Mesothelial cell of epicardium (in vitro differentiated cells): Measurements from ENCODE around the gene IGDCC3. TPM values are rescaled to one million over a fixed set of nuclear protein-coding genes. Genes with fewer than 3 reads are reported as not detected.

Experiments used
- DNase-seq, 2 experiments: peaks; one replicate each; pipeline ENCODE4 v3.0.0; 2021; ENCODE audit warnings: low spot score in 2 of 2; ENCODE audit not compliant: unreplicated experiment in 2 of 2
- H3K27ac Mint-ChIP-seq: 2 replicates; pipeline ENCODE4 v1.8.0; 2021; ENCODE audit warnings: mixed read lengths
- H3K27me3 Mint-ChIP-seq: 2 replicates; pipeline ENCODE4 v1.8.0; 2021; ENCODE audit warnings: low read depth, mixed read lengths
- H3K36me3 Mint-ChIP-seq: 2 replicates; pipeline ENCODE4 v1.8.0; 2021; ENCODE audit warnings: mixed read lengths
- H3K4me1 Mint-ChIP-seq: 2 replicates; pipeline ENCODE4 v1.8.0; 2021; ENCODE audit warnings: mixed read lengths
- H3K4me3 Mint-ChIP-seq: 2 replicates; pipeline ENCODE4 v1.8.0; 2021; ENCODE audit warnings: mild to moderate bottlenecking, moderate library complexity, mixed read lengths
- H3K9me3 Mint-ChIP-seq: 2 replicates; pipeline ENCODE4 v1.8.0; 2021; ENCODE audit warnings: mixed read lengths
- total RNA-seq: library from RNA; stranded (reverse); gene quantifications from 3 replicates; pipeline ENCODE4 v1.2.1, GENCODE V29; 2021
- TF ChIP-seq, protein P1 (sequence below): fragments of 200-600 bp; sonication (generic); IDR thresholded peaks from one replicate; pipeline ENCODE4 v1.5.0; 2021; ENCODE audit warnings: antibody characterized with exemption; ENCODE audit not compliant: unreplicated experiment

IGDCC3 gene
- total RNA-seq, 1 donor from 2014 or later: 35.1 TPM

DNA sequence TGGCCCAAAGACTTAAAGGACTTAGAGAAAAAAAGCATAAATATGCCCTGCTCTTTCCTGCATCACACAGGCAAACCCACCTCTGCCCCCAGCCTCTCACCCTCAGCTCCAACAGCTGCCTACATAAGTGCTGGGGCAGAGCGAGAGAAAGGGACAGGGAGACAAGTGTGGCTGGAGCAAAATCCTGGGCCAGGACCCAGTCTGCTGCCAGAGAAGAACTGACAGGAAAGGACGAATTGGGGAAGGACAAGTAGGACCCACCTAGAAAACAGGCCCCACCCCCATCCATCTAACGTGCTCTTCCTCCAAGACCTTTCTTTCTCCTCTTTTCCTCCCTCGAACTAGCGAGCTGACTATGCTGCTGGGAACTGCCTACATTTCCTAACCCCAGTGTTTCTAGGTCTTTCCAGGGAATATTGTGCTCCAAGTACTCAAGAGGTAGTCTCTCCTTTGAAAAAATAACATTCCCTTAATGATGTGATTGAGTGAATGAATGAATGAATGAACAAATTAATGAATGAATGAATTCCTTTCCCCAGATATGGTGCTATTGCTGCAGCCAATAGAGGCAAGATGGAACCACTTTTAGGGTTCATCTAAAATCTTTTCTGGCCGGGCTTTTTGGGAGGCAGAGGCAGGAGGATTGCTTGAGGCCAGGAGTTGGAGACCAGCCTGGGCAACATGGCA is 26.5 kb upstream of the IGDCC3 start:
- H3K4me3 Mint-ChIP-seq: no peak overlapping the region
- H3K36me3 Mint-ChIP-seq: peaks cover 2% of the 10 kb centered on the region
- no peak overlapping the region for H3K27ac Mint-ChIP-seq
- DNase-seq: no peak
- TF ChIP-seq, protein P1, sequence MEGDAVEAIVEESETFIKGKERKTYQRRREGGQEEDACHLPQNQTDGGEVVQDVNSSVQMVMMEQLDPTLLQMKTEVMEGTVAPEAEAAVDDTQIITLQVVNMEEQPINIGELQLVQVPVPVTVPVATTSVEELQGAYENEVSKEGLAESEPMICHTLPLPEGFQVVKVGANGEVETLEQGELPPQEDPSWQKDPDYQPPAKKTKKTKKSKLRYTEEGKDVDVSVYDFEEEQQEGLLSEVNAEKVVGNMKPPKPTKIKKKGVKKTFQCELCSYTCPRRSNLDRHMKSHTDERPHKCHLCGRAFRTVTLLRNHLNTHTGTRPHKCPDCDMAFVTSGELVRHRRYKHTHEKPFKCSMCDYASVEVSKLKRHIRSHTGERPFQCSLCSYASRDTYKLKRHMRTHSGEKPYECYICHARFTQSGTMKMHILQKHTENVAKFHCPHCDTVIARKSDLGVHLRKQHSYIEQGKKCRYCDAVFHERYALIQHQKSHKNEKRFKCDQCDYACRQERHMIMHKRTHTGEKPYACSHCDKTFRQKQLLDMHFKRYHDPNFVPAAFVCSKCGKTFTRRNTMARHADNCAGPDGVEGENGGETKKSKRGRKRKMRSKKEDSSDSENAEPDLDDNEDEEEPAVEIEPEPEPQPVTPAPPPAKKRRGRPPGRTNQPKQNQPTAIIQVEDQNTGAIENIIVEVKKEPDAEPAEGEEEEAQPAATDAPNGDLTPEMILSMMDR: no peak
- H3K27me3 Mint-ChIP-seq: peaks cover 8% of the 10 kb centered on the region
- H3K4me1 Mint-ChIP-seq: peaks cover 19% of the 10 kb centered on the region
- H3K9me3 Mint-ChIP-seq: no peaks in the 10 kb centered on the region

DNA sequence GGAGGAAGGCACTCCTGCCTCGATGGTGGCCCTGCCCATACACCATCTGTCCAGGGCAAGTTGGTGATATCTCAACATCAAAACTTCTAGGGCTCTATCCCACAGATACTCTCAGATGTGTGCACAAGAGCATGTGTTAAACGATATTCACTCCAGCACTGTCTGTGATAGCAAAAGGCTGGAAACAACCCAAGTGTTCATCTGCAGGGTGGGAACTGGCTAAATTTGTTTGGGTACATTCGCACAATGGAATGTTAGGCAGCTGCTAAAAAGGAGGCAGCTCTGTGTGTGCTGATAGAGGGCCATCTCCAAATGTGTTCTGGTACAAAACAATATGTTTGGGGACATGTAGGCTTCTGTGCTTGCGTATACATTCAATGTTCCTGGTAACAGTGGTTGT is 25.2 kb upstream of the IGDCC3 start:
- no peak for DNase-seq
- H3K4me3 Mint-ChIP-seq: no peak overlapping the region
- H3K9me3 Mint-ChIP-seq: no peaks in the 10 kb centered on the region
- H3K36me3 Mint-ChIP-seq: peaks cover 2% of the 10 kb centered on the region
- TF ChIP-seq, protein P1: no peak
- no peak overlapping the region for H3K27ac Mint-ChIP-seq
- peaks cover 19% of the 10 kb centered on the region for H3K27me3 Mint-ChIP-seq
- peaks cover 19% of the 10 kb centered on the region for H3K4me1 Mint-ChIP-seq

DNA sequence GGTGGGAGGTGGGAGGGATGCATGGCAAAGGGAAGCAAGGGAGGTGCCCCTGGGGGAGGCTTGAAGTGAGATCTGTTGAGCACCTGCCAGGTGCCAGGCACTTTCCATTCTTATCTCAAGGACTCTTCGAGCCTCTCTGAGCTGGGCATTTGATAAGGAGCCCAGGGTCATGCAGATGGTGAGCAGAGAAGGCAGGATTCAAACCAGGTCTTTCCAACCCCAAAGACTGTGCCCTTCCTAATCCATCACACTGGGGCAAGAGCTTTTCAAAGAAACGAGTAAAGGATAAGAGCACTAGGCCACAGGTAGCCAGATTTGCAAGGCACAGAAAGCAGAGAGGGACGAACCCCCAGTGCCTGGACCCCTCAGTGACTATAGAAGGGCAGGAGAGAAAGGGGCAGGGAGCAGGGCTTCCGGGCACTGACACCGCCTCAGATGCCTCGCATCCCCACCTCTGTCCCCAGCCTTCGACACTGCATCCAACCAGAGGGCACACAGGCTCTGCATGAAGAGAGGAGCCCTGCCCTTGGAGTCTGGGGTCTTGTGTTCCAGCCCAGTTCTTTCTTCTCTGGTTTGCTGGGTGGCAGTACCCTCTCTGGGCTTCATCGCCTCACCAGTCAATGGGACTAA is 23.9 kb upstream of the IGDCC3 start:
- Mint-ChIP-seq H3K27me3 (peaks cover 31% of the 10 kb centered on the region), H3K4me3 (no peak overlapping the region), H3K9me3 (no peaks in the 10 kb centered on the region), H3K4me1 (peaks cover 22% of the 10 kb centered on the region), H3K27ac (no peak overlapping the region), H3K36me3 (peaks cover 2% of the 10 kb centered on the region)
- TF ChIP-seq, protein P1: no peak
- DNase-seq: no peak

DNA sequence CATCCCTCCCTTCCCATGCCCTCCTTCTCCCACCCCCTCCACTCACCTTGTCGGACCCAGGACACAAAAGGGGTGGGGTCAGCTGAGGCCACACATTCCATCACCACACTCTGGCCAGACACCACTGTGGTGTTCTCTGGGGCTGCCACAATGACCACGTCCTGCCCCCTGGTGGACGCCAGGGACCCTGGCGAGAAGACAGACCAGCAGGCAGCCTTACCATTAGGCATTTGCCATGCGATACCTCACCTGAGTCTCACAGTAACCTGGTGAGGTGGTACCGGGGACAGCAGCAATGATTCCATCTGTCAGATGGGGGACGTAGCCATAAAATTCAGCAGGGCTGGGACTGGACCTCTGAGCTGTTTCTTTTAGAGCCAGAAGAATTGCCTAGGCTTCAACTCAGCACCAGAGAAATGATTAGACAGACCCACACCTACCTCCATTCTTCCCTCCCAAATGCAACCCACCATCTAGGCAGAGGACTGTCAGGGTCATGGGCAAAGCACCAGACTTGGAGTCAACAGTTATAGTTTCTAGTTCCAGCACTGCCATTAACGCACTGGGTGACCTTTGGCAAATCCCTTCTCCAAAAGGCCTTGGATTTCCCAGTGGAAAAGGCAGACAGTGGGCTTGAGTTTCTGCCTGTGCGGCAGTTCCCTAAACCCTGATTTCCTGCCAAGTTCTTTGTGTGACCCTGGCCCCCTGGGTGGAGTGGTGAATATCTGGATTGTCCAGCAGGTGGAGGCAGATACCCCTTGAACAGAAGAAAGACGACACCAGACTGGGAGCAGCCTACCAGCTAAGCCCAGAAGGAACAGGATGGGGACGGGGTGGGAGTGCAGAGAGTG is 23.2 kb upstream of the IGDCC3 start:
- TF ChIP-seq, protein P1: peak; percentile 67
- peaks cover 2% of the 10 kb centered on the region for H3K36me3 Mint-ChIP-seq
- no peaks in the 10 kb centered on the region for H3K9me3 Mint-ChIP-seq
- peak; percentile 44 to 71 for DNase-seq
- H3K27me3 Mint-ChIP-seq: peaks cover 38% of the 10 kb centered on the region
- peaks cover 24% of the 10 kb centered on the region for H3K4me1 Mint-ChIP-seq
- peak overlapping the region; percentile 53 for H3K27ac Mint-ChIP-seq
- no peak overlapping the region for H3K4me3 Mint-ChIP-seq

DNA sequence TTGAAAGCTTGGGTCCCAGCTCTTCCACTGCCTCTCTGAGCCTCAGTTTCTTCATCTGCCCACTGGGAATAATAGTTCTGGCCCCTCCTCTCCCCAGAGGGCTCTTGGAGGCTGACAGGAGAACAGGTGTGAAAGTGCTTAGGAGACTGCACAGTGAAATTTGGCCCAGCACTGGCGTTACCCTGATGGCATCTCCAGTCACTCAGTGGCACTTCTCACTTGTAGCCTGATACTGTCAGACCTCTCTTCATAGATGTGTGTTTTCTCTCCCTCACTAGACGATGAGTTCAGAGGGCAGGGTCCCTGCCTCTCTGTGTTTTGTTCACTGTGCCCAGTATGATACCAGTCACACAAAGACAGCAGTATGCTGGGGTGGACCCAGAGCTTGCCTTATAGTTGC is 22.2 kb upstream of the IGDCC3 start:
- Mint-ChIP-seq H3K27ac (no peak overlapping the region), H3K36me3 (peaks cover 2% of the 10 kb centered on the region), H3K27me3 (peaks cover 46% of the 10 kb centered on the region), H3K4me3 (no peak overlapping the region), H3K4me1 (peaks cover 20% of the 10 kb centered on the region), H3K9me3 (no peaks in the 10 kb centered on the region)
- DNase-seq: no peak
- TF ChIP-seq, protein P1: no peak
